Pancreas (tissue), 10 donors: Measurements from ENCODE around the gene NLRP12. TPM values are rescaled to one million over a fixed set of nuclear protein-coding genes. Genes with fewer than 3 reads are reported as not detected.
A peak's percentile ranks its signal among the peaks of the same experiment; 100 is the strongest.
"Not testable (repeated sequence)": the region's sequence is repeated elsewhere in the genome, so short reads cannot be mapped to it uniquely, and the experiment has no call there.

Experiments
- ATAC-seq, 4 donors: fragments of 200-7000 bp; cut with Tn5 transposase; one replicate each; pipeline versions ENCODE4 v1.8.0 to v1.9.1; 2020; ENCODE audit warnings: mild to moderate bottlenecking in 4 of 4, moderate library complexity in 4 of 4
- DNase-seq, 6 donors: peaks; one replicate each; pipeline ENCODE4 v3.0.0-alpha.2; 2020
- FAIRE-seq: peaks from 2 replicates; lab custom pipeline; 2012; peaks lifted over from hg19 to GRCh38; lab: Jason Lieb, UNC
- H3K27ac ChIP-seq, 4 donors: fragments of 200-600 bp; sonication (generic); 1 replicate in 3 of 4; 2 replicates in 1 of 4; pipeline versions ENCODE4 v1.5.0 to v1.8.0; 2020
- H3K27me3 ChIP-seq, 4 donors: fragments of 200-600 bp; one replicate each; pipeline ENCODE4 v1.8.0; 2021
- H3K36me3 ChIP-seq, 3 donors: fragments of 200-600 bp; sonication (generic) in 1 of 3; one replicate each; pipeline versions ENCODE4 v1.5.0 to v1.8.0; 2020 to 2021
- H3K4me1 ChIP-seq, 3 donors: fragments of 200-600 bp; one replicate each; pipeline ENCODE4 v1.8.0; 2021
- H3K4me3 ChIP-seq, 4 donors: fragments of 200-600 bp; sonication (generic) in 2 of 4; one replicate each; pipeline versions ENCODE4 v1.5.0 to v1.8.0; 2020 to 2021
- H3K9me3 ChIP-seq, 4 donors: fragments of 200-600 bp; one replicate each; pipeline ENCODE4 v1.8.0; 2021
- WGBS, 2 donors: extraction: QIAGEN DNeasy Blood & Tissue Kit; methylation state at CpG; one replicate each; pipeline ENCODE4 v1.1.7; 2013; 5-methylcytosine and 5-hydroxymethylcytosine counted together
- intact Hi-C, 3 donors: fragments of 100-400 bp; cut with DNase I; formaldehyde crosslinking; loops; one replicate each; pipeline versions ENCODE4 v1.11.1 to v1.14.2; 2022
- polyA plus RNA-seq, 2 donors: library from polyadenylated mRNA; stranded (reverse); fragments of 200-250 nt; gene quantifications; one replicate each; pipeline ENCODE4 v1.2.3, GENCODE V29; 2013
- total RNA-seq, 6 donors: library from RNA; stranded (reverse); fragmentation: NEBNext Ultra II Directional in 4 of 6; extraction: Animal tissue kit (Norgen Biotek cat#: 25700) in 4 of 6; gene quantifications; one replicate each; pipeline versions ENCODE4 v1.2.1 to v1.2.4, GENCODE V29; 2021 to 2023
- TF ChIP-seq, protein P1 (sequence below), 4 donors: fragments of 200-600 bp; sonication (generic) in 3 of 4; IDR thresholded peaks; one replicate each; pipeline versions ENCODE4 v1.5.0 to v1.8.0; 2021; ENCODE audit warnings: antibody characterized with exemption in 4 of 4
- donor health status: healthy with polysubstance abuse.
- donor health status: DM: no; HTN: no; CAD: no; lungs with moderate emphysema.
- donor health status: DM: no; HTN: no; CAD: no.
- donor health status: control.
- donor health status: control.
- donor health status: Bipolar disorder and iron deficiency.
- donor health status: DM: yes; HTN: yes; CAD: no.
- donor health status: DM: no; HTN: no; CAD: no.
- donor health status: DM: no; HTN: no; CAD: no.
- donor health status: DM: yes; HTN: yes; CAD: no.

The NLRP12 gene
- total and polyA plus RNA-seq, 8 donors = 0.02 to 0.81 (median 0.19) TPM; not detected in 1

DNA sequence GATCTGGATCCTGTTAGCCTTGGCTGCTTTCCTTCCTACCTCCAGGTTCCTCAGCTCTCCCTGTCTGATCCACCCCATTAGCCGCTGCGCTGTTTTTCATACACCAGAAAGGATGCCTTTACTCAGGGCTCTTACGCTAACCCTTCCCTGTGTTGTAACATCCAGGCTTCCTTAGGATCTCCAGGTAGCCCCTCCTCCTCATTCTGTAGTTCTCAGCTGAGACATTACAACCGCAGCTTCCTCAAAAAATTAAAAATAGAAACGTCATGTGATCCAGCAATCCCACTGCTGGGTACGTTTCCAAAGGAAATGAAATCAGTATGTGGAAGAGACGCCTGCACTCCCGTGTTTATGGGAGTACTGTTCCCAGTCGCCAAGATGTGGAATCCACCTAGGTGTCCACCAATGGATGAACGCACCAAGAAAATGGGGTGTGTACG is 25.1 kb upstream of the NLRP12 start:
- no peak for FAIRE-seq
- Histone ChIP-seq H3K27me3 (no peaks in the 10 kb centered on the region), H3K36me3 (no peaks in the 10 kb centered on the region), H3K4me1 (peaks cover 0 to 4% (median 0%) of the 10 kb centered on the region in 3 donors), H3K9me3 (no peaks in the 10 kb centered on the region), H3K27ac (peak overlapping the region in 1 of 4 donors; percentile 15), H3K4me3 (no peak overlapping the region)
- DNase-seq = no peak
- intact Hi-C loops = no loop called here
- peak in 2 of 4 donors; percentile 43 to 44 for ATAC-seq
- WGBS, 2 donors = 60 to 62% methylated on average over 11 of the region's 11 CpGs
- TF ChIP-seq, protein P1, sequence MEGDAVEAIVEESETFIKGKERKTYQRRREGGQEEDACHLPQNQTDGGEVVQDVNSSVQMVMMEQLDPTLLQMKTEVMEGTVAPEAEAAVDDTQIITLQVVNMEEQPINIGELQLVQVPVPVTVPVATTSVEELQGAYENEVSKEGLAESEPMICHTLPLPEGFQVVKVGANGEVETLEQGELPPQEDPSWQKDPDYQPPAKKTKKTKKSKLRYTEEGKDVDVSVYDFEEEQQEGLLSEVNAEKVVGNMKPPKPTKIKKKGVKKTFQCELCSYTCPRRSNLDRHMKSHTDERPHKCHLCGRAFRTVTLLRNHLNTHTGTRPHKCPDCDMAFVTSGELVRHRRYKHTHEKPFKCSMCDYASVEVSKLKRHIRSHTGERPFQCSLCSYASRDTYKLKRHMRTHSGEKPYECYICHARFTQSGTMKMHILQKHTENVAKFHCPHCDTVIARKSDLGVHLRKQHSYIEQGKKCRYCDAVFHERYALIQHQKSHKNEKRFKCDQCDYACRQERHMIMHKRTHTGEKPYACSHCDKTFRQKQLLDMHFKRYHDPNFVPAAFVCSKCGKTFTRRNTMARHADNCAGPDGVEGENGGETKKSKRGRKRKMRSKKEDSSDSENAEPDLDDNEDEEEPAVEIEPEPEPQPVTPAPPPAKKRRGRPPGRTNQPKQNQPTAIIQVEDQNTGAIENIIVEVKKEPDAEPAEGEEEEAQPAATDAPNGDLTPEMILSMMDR (IDR thresholded peaks at IDR 0.05) = no peak

DNA sequence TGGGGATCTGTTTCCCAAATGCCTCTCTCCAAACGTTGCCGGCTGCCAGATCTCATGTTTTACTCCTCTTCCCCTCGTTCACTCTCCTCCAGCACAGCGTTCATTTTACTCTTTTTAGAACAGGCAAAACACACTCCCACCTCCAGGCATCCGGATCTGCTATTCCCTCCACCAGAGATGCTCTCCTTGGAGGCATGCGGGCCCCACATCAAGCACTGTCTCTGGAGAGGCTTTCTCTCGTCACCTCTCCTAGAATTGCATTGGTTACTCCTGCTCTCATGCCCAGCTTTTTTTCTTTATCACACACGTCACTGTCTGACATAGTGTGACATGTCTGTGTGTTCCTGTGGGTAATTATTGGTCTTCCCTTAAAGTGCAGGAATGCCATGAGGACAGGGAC is 23.4 kb upstream of the NLRP12 start:
- intact Hi-C loops = no loop called here
- 40 to 45% methylated on average over 8 of the region's 8 CpGs for WGBS, 2 donors

DNA sequence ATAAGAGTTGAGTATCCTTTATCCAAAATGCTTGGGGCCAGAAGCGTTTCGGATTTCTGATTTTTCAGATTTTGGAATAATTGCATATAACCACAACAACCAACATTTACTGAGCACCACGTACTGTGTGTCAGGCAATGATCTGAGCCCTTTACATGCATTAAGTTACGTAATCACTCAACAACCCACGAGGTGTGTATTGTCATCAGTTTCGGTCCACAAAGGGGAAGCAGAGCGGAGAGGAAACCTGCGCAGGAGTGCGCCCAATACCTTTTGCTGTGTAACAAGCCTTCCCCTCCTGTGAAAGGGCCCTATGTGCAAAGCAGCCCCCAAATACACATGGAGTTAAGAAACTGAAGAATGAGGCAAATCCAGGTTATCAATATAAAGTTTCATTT is 20.7 kb upstream of the NLRP12 start:
- H3K27ac ChIP-seq = no peak overlapping the region
- ATAC-seq = no peak
- intact Hi-C loops = loop anchor here in 1 of 3 donors (5.0 kb wide), 1 partner anchor 177 kb away; no protein-coding TSS in a partner anchor
- DNase-seq = no peak
- no peaks in the 10 kb centered on the region for H3K36me3 ChIP-seq
- H3K27me3 ChIP-seq = no peaks in the 10 kb centered on the region
- H3K4me3 ChIP-seq = no peak overlapping the region
- TF ChIP-seq, protein P1 (IDR thresholded peaks at IDR 0.05) = no peak
- no peaks in the 10 kb centered on the region for H3K9me3 ChIP-seq
- WGBS, 2 donors = 73 to 77% methylated on average over 9 of the region's 9 CpGs
- FAIRE-seq = no peak
- H3K4me1 ChIP-seq = peaks cover 0 to 6% (median 0%) of the 10 kb centered on the region in 3 donors

More for the DNA sequence above, 23.4 kb upstream of the NLRP12 start:
- no peaks in the 10 kb centered on the region for H3K27me3 ChIP-seq
- H3K9me3 ChIP-seq = no peaks in the 10 kb centered on the region
- no peak for ATAC-seq
- DNase-seq = no peak
- TF ChIP-seq, protein P1 (IDR thresholded peaks at IDR 0.05) = no peak
- H3K4me3 ChIP-seq = no peak overlapping the region
- H3K27ac ChIP-seq = no peak overlapping the region
- FAIRE-seq = no peak
- H3K4me1 ChIP-seq = peaks cover 0 to 6% (median 0%) of the 10 kb centered on the region in 3 donors
- no peaks in the 10 kb centered on the region for H3K36me3 ChIP-seq

DNA sequence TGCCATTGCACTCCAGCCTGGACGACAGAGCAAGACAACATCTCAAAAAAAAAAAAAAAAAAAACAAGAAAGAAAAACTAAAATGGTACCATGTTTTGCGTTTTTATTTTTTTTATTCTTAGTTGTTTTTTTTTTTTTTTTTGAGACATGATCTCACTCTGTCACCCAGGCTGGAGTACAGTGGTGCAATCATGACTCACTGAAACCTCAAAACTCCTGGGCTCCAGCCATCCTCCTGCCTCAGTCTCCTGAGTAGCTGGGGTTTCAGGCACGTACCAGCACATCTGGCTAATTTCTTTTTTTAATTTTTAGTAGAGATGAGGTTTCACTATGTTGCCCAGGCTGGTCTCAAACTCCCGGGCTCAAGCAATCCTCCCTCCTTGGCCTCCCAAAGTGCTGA is 16.8 kb upstream of the NLRP12 start:
- not testable (repeated sequence) for FAIRE-seq, H3K4me1 ChIP-seq, H3K9me3 ChIP-seq, H3K27ac ChIP-seq, DNase-seq, H3K4me3 ChIP-seq, H3K36me3 ChIP-seq, H3K27me3 ChIP-seq
- 56 to 81% methylated on average over 4 of the region's 4 CpGs for WGBS, 2 donors
- peak in 2 of 4 donors; percentile 41 to 64 for ATAC-seq
- intact Hi-C loops = loop anchor here in 1 of 3 donors (5.0 kb wide), 1 partner anchor 181 kb away; no protein-coding TSS in a partner anchor

DNA sequence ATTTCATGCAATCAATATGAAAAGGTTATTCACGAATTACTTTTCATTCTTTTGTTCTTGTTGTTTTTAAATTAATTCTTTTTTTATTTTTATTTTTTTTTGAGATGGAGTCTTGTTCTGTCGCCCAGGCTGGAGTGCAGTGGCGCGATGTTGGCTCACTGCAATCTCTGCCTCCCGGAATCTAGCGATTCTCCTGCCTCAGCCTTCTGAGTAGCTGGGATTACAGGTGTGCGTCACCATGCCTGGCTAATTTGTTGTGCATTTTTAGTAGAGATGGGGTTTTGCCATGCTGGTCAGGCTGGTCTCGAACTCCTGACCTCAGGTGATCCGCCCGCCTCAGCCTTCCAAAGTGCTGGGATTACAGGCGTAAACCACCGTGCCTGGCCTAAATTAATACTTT is 16.1 kb upstream of the NLRP12 start:
- H3K9me3 ChIP-seq, H3K4me3 ChIP-seq, ATAC-seq, DNase-seq, H3K4me1 ChIP-seq, H3K36me3 ChIP-seq, H3K27me3 ChIP-seq, FAIRE-seq, H3K27ac ChIP-seq: not testable (repeated sequence)
- intact Hi-C loops = loop anchor here in 1 of 3 donors (5.0 kb wide), 1 partner anchor 182 kb away; no protein-coding TSS in a partner anchor
- WGBS, 2 donors = 73 to 90% methylated on average over 12 of the region's 12 CpGs

DNA sequence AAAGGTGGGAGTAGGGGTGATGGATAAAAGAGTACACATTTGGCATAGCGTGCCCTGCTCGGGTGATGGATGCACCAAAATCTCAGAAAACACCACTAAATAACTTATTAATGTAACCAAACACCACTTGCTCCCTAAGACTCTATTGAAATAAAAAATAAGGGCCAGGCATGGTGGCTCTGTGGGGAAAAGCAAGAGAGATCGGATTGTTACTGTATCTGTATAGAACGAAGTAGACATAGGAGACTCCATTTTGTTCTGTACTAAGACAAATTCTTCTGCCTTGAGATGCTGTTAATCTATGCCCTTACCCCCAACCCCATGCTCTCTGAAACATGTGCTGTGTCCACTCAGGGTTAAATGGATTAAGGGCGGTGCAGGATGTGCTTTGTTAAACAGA is 14.3 kb upstream of the NLRP12 start:
- DNase-seq, H3K27ac ChIP-seq, H3K27me3 ChIP-seq, H3K4me3 ChIP-seq, intact Hi-C loops, ATAC-seq, H3K9me3 ChIP-seq, FAIRE-seq, H3K36me3 ChIP-seq, H3K4me1 ChIP-seq: not testable (repeated sequence)
- WGBS, 2 donors = 60 to 71% methylated on average over 5 of the region's 5 CpGs

DNA sequence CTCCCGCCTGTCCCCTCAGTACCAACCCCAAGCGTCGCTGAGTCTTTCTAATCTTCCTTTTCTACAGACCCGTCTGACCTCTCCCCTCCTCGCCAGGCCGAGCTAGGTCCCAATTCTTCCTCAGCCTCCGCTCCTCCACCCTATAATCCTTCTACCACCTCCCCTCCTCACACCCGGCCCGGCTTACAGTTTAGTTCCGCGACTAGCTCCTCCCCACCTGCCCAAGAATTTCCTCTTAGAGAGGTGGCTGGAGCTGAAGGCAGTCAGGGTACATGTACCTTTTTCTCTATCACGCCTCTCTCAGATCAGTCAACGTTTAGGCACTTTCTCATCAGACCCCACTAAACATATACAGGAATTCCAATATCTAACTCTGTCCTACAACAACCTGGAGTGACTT is 8.7 kb upstream of the NLRP12 start:
- ATAC-seq, DNase-seq, intact Hi-C loops, H3K4me3 ChIP-seq, H3K4me1 ChIP-seq, H3K27me3 ChIP-seq, H3K36me3 ChIP-seq, FAIRE-seq, H3K27ac ChIP-seq, H3K9me3 ChIP-seq: not testable (repeated sequence)
- 10 to 15% methylated on average over 7 to 10 of the region's 13 CpGs for WGBS, 2 donors
